Stimulated activated naive CD4-positive, alpha-beta T cell (primary cell): ENCODE results near the gene CDH11.

Source experiments
- DNase-seq, 6 experiments: peaks; one replicate each; lab custom pipeline; 2025; lab: John Stamatoyannopoulos, UW

The CDH11 gene

GRCh38 chr16:65032387-65032786, 89.5 kb downstream of the CDH11 start:
- no peak for DNase-seq

GRCh38 chr16:65024767-65025178, 97.1 kb downstream of the CDH11 start:
- DNase-seq: no peak

GRCh38 chr16:65023802-65024201, 98.1 kb downstream of the CDH11 start:
- DNase-seq: no peak

GRCh38 chr16:65021852-65022595, 99.8 kb downstream of the CDH11 start:
- no peak for DNase-seq

- DNase-seq: no peak
Measured at GRCh38 chr16:65016754-65017153, 105.1 kb downstream of the CDH11 start.

- DNase-seq: no peak
Measured at GRCh38 chr16:65015599-65015998, 106.3 kb downstream of the CDH11 start.

GRCh38 chr16:65012357-65012756, 109.5 kb downstream of the CDH11 start:
- no peak for DNase-seq

- DNase-seq: no peak
Measured at GRCh38 chr16:65010125-65010524, 111.7 kb downstream of the CDH11 start.

GRCh38 chr16:65005696-65006095, 116.2 kb downstream of the CDH11 start:
- no peak for DNase-seq

- no peak for DNase-seq
Measured at GRCh38 chr16:65004570-65004969, 117.3 kb downstream of the CDH11 start.

- DNase-seq: no peak
Measured at GRCh38 chr16:65003621-65004020, 118.2 kb downstream of the CDH11 start.

GRCh38 chr16:65002265-65002664, 119.6 kb downstream of the CDH11 start:
- DNase-seq: no peak

- no peak for DNase-seq
Measured at GRCh38 chr16:65000654-65001053, 121.2 kb downstream of the CDH11 start.

GRCh38 chr16:64997751-64998150, 124.1 kb downstream of the CDH11 start:
- no peak for DNase-seq

- DNase-seq: no peak
Measured at GRCh38 chr16:64997121-64997520, 124.7 kb downstream of the CDH11 start.

- DNase-seq: no peak
Measured at GRCh38 chr16:64996641-64997040, 125.2 kb downstream of the CDH11 start.

GRCh38 chr16:64993464-64993863, 128.4 kb downstream of the CDH11 start:
- no peak for DNase-seq

GRCh38 chr16:64991001-64991400, 130.9 kb downstream of the CDH11 start:
- no peak for DNase-seq

GRCh38 chr16:64990101-64990500, 131.8 kb downstream of the CDH11 start:
- no peak for DNase-seq

GRCh38 chr16:64989050-64989449, 132.8 kb downstream of the CDH11 start:
- no peak for DNase-seq

- no peak for DNase-seq
Measured at GRCh38 chr16:64983963-64984362, 137.9 kb downstream of the CDH11 start.

- no peak for DNase-seq
Measured at GRCh38 chr16:64983231-64983630, 138.6 kb downstream of the CDH11 start.

- DNase-seq: no peak
Measured at GRCh38 chr16:64982581-64982980, 139.3 kb downstream of the CDH11 start.

- no peak for DNase-seq
Measured at GRCh38 chr16:64981568-64982281, 140.1 kb downstream of the CDH11 start.
